Stimulated activated effector memory CD8-positive, alpha-beta T cell treated with anti-CD3 and anti-CD28 coated beads, Interleukin-12 subunit alpha, Interleukin-12 subunit beta, amount 100 ng/mL, for 72 hours (primary cell): ENCODE measurements around the gene RALY.
"Not testable (repeated sequence)": the region's sequence is repeated elsewhere in the genome, so short reads cannot be mapped to it uniquely, and the experiment has no call there.

Experiments used
- ATAC-seq: fragments of 150-1000 bp; cut with Tn5 transposase; 2 replicates; pipeline ENCODE4 v1.10.0; 2021
- DNase-seq, 2 donors: peaks; one replicate each; pipeline ENCODE4 v3.0.0; 2021 to 2022; ENCODE audit warnings: low spot score in 2 of 2
- H3K27ac Mint-ChIP-seq: one replicate; pipeline ENCODE4 v1.8.0; 2022; ENCODE audit warnings: mild to moderate bottlenecking, mixed read lengths
- H3K36me3 Mint-ChIP-seq: one replicate; pipeline ENCODE4 v1.8.0; 2022; ENCODE audit warnings: mild to moderate bottlenecking, mixed read lengths
- H3K4me1 Mint-ChIP-seq: one replicate; pipeline ENCODE4 v1.8.0; 2022; ENCODE audit warnings: mixed read lengths
- H3K4me3 Mint-ChIP-seq: one replicate; pipeline ENCODE4 v1.8.0; 2022; ENCODE audit warnings: mild to moderate bottlenecking, mixed read lengths
- H3K9me3 Mint-ChIP-seq: one replicate; pipeline ENCODE4 v1.8.0; 2022; ENCODE audit warnings: mixed read lengths

The RALY gene

GRCh38 chr20:34124469-34125249 is 130.9 kb downstream of the RALY start:
- DNase-seq (no peak), ATAC-seq (no peak)
- peaks cover 8% of the 10 kb centered on the region for H3K4me1 Mint-ChIP-seq
- H3K36me3 Mint-ChIP-seq: no peaks in the 10 kb centered on the region
- H3K27ac Mint-ChIP-seq: no peak overlapping the region
- H3K9me3 Mint-ChIP-seq: no peaks in the 10 kb centered on the region
- H3K4me3 Mint-ChIP-seq: no peak overlapping the region

GRCh38 chr20:34127792-34128191 is 134.1 kb downstream of the RALY start:
- Mint-ChIP-seq H3K36me3 (no peaks in the 10 kb centered on the region), H3K4me3 (no peak overlapping the region), H3K27ac (no peak overlapping the region), H3K4me1 (peaks cover 8% of the 10 kb centered on the region), H3K9me3 (no peaks in the 10 kb centered on the region)
- ATAC-seq (no peak), DNase-seq (no peak)

GRCh38 chr20:34129518-34130162 is 135.9 kb downstream of the RALY start:
- H3K4me1 Mint-ChIP-seq: peaks cover 2% of the 10 kb centered on the region
- DNase-seq (peak; percentile 43 to 73), ATAC-seq (peak; percentile 87)
- no peak overlapping the region for H3K27ac Mint-ChIP-seq
- H3K4me3 Mint-ChIP-seq: no peak overlapping the region
- no peaks in the 10 kb centered on the region for H3K9me3 Mint-ChIP-seq
- no peaks in the 10 kb centered on the region for H3K36me3 Mint-ChIP-seq

- no peak overlapping the region for H3K27ac Mint-ChIP-seq
- H3K4me1 Mint-ChIP-seq: no peaks in the 10 kb centered on the region
- ATAC-seq: no peak
- H3K4me3 Mint-ChIP-seq: no peak overlapping the region
- no peaks in the 10 kb centered on the region for H3K36me3 Mint-ChIP-seq
- no peak for DNase-seq
- no peaks in the 10 kb centered on the region for H3K9me3 Mint-ChIP-seq
These were observed 137.8 kb downstream of the RALY start for GRCh38 chr20:34131491-34131890.

DNA sequence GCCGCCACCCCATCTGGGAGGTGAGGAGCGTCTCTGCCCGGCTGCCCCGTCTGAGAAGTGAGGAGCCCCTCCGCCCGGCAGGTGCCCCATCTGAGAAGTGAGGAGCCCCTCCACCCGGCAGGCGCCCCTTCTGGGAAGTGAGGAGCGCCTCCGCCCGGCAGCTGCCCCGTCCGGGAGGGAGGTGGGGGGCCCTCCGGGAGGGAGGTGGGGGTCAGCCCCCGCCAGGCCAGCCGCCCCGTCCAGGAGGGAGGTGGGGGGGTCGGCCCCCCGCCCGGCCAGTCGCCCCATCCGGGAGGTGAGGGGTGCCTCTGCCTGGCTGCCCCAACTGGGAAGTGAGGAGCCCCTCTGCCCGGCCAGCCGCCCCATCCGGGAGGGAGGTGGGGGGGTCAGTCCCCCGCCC is 138.8 kb downstream of the RALY start:
- not testable (repeated sequence) for H3K9me3 Mint-ChIP-seq, H3K4me1 Mint-ChIP-seq, H3K4me3 Mint-ChIP-seq, H3K27ac Mint-ChIP-seq, DNase-seq, ATAC-seq, H3K36me3 Mint-ChIP-seq

- not testable (repeated sequence) for H3K9me3 Mint-ChIP-seq, H3K27ac Mint-ChIP-seq
These were observed 139.2 kb downstream of the RALY start for GRCh38 chr20:34132943-34133342.

GRCh38 chr20:34133365-34133860 is 139.7 kb downstream of the RALY start:
- not testable (repeated sequence) for H3K4me1 Mint-ChIP-seq

More at GRCh38 chr20:34132943-34133342, 139.2 kb downstream of the RALY start:
- ATAC-seq, H3K4me1 Mint-ChIP-seq, H3K4me3 Mint-ChIP-seq, H3K36me3 Mint-ChIP-seq, DNase-seq: not testable (repeated sequence)

More at GRCh38 chr20:34133365-34133860, 139.7 kb downstream of the RALY start:
- H3K27ac Mint-ChIP-seq, H3K36me3 Mint-ChIP-seq, DNase-seq, H3K9me3 Mint-ChIP-seq, H3K4me3 Mint-ChIP-seq, ATAC-seq: not testable (repeated sequence)
